GM19438 (cell line): ENCODE data around the gene PTPRN2.
"Not testable (repeated sequence)": the region's sequence is repeated elsewhere in the genome, so short reads cannot be mapped to it uniquely, and the experiment has no call there.

Experiments
- ATAC-seq: cut with Tn5 transposase; IDR thresholded peaks from one replicate; pipeline ENCODE4 v1.9.1; 2021; ENCODE audit warnings: low read depth; ENCODE audit not compliant: unreplicated experiment

The PTPRN2 gene

DNA sequence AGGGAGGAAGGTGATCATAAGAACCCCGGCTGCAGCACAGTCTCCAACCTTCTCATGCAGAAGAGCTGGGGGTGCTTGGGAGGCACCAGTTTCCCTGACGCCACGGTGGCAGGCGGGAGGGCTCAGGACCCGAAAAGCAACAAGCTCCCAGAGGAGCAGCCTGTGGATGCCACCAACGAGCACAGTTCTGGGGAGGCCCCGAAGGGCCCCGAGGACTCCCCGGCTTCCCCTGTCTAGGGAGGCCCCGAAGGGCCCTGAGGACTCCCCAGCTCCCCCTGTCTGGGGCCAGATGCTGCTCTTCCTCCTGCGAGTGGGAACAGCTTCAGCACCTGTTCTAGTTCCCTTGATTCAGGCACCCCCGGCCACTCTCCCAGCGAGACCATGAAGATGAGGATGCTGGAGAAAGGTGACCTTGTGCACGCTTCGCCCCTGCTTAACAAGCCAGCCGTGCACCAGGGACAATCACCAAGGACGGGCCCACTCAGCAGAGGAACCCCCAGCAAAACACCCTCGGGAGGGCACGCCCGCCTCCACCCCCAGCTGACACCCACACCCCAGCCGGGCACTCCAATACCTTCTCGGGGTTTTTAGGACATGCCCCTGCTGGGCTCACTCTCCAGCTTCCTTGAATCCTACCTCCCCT, 112.5 kb downstream of the PTPRN2 start:
- no peak for ATAC-seq

DNA sequence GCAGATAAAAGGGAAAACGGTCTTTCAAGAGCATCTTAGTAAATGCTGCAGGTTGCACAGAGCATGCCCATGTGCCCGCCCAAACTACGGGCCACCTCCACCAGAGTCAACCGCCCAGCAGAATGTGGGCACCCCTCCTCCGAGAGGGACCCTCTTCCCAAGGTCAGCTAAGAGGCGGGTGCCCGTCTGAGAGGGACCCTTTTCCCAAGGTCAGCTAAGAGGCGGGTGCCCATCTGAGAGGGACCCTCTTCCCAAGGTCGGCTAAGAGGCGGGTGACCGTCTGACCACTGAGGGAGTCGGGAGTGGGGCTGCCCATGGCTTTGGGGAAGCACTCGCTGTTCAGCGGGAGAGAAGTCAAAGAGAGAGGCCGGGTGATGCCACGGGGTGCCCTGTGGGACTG, 113.1 kb downstream of the PTPRN2 start:
- no peak for ATAC-seq

DNA sequence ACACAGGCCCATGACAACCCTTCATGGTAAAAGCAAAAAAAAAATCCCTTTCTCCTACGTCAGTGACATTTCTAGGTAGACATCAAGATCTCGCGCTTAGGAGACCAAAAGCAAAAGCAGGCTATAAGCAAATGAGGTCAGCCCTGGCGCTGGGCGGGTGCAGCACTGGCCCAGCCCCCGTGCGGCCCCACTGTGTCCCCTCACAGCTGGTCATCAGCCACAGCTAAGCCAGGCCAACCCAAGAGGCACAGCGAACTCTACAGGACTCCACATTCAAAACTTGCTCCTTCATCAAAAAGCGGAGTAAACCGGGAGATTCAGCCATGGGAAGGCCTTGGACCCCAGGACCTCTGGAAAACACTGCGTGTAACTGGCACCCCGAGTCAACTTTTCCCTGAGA, 113.7 kb downstream of the PTPRN2 start:
- ATAC-seq, result no peak

DNA sequence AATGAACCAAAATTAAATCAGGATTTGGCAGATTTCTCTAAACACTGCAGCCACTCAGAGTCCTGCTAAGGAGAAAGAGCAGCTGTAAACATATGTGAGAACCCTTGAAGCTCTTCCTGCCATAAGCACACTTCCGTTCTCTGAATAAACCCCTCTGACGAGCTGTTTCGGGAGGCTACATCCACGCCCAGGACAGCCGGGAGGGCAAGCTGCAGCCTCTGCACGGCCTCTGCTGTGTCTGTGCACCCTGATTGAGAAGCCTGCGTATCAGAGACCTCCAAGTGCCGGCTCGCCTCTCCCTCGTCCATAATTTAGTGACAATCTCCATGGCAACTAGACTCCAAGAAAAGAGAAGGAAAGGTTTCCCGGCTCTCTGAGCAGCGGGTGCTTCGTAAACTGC, 114.4 kb downstream of the PTPRN2 start:
- ATAC-seq, result no peak

DNA sequence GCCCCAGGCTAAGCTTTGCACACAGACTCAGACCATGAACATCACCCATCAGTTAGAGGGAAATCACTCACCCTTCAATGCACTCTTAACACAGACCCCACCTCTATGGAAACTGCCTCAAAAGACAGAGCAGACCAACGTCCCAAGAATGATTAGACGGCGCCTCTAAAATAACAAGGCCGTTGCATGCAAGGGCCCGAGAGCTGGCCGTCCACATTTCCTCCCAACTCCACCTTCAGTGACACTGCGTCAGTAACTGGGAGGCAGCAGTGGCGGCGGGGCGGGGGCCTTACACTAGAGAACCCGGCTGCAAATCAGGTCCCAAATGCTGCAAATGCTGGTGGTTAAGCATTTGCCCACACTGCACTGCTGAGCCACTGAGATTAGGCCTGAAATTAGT, 115.0 kb downstream of the PTPRN2 start:
- ATAC-seq, result no peak

DNA sequence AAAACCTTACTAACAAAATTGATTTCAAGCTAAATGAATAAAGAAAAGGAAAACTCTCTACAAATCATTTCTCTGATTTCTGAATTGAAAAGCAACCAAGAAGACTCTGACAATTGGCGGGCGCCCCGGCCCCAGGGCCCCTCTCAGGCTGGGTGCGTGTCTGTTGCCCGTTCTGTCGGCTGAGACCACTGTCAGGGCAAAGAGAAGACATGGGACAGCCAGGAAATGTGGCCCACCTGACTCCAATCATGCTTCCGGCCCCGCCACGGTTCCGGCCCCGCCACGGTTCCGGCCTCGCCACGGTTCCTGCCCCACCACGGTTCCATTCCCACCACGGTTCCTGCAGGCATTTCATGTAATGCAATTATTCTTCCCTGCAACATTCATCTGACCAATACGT, 115.9 kb downstream of the PTPRN2 start:
- no peak for ATAC-seq

DNA sequence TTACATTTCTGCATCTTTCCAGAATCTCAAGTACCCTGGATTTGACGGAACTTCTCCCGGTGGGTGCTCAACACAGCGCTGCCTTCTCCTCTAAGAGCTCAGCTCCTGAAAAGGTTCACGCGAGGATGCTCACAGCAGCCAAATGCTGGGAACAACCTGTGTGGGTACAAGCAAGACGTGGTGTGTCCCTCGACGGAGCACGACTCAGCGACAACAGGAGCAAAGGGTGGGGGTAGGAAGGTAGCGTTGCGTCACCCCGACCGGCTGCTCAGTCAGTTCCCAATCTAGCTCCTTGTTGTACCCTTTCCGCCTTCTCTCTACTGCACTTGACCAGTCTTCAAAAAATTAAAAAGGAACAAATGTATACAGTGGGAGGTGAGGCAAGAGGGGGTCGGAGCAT, 117.3 kb downstream of the PTPRN2 start:
- ATAC-seq, result no peak

DNA sequence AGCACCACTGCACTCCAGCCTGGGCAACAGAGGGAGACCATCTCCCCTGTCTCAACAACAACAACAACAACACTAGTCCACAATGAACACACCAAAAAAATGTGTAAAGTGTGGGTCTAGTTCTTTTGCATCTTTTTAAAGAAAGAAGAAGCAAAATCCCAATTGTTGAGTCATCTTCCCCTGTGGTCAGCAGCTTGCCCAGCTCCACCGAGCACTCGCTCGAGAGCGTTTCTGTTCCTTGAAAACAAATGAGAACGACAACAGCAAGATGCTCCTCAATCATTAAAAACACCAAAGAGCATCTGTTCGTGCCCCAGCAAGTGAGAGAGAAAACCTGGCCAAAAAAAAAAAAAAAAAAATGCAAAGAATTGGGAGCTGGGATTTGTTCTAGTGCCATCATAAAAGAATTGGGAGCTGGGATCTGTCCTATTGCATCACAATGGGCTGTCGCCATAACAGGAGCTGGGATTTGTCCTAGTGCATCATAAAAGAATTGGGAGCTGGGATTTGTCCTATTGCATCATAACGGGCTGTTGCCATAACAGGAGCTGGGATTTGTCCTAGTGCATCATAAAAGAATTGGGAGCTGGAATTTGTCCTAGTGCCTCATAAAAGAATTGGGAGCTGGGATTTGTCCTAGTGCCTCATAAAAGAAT, 118.1 kb downstream of the PTPRN2 start:
- no peak for ATAC-seq

DNA sequence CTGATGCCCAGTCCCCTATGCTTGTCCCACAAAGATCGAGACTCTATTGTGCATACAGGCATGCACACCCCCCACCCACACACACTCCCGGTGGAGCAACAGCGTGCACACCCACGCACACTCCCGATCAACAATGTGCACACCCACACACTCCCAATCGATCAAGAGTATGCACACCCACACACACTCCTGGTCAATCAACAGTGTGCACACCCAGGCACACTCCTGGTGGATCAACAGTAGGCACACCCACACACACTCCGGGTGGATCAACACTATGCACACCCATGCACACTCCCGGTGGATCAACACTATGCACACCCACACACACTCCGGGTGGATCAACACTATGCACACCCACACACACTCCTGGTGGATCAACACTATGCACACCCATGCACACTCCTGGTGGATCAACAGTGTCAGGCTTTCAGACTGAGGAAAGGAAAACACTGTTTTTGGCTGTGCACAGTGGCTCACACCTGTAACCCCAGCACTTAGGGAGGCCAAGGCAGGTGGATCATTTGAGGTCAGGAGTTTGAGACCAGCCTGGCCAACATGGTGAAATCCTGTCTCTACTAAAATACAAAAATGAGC, 118.8 kb downstream of the PTPRN2 start:
- ATAC-seq, result no peak

DNA sequence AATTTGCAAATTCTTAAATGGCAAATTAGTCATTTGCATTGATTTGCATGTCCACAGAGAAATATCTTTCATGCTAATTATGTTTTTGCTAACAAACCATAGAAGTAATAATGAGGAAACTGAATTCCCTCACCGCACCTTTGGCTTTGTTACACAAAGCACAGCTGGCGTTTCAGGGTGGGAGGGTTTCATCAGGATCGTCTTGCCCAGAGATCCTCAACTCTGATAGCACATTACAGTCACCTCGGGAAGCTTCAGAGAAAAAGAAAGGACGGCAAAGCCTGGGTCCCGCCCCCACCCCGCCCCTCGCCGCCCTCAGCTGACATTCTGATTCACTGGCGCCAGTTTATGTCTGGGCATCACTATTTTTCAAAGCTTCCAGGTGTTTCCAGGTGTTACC, 119.4 kb downstream of the PTPRN2 start:
- ATAC-seq, result no peak

DNA sequence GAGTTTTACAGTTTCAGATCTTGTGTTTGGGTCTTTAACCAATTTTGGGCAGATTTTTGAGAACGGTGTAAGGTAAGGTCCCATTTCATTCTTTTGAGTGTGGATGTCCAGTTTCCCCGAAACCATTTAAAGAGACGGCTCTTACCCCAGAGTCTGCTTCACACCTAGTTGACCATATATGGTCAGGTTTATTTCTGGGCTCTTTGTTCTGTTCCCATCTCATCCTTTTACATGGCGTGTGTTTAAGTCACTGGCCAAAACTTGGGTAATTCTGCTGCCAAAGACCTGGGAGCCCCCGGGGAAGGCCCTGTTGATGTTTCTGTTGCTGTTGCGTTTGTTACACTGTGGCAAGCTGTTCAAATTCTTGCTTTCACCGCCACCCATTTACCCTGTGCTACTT, 120.1 kb downstream of the PTPRN2 start:
- no peak for ATAC-seq

DNA sequence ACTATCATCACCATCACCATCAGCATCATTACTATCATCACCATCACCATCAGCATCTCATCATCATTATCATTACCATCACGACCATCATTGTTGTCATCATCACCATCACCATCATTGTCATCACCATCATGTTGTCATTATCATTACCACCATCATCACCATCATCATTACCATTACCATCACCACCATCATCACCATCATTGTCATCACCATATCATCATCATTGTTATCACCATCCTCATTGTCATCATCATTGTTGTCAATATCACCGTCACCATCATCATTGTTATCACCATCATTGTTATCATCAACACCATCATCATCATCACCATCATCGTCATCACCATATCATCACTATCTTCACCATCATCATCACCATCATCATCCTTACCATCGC, 124.3 kb downstream of the PTPRN2 start:
- no peak for ATAC-seq

DNA sequence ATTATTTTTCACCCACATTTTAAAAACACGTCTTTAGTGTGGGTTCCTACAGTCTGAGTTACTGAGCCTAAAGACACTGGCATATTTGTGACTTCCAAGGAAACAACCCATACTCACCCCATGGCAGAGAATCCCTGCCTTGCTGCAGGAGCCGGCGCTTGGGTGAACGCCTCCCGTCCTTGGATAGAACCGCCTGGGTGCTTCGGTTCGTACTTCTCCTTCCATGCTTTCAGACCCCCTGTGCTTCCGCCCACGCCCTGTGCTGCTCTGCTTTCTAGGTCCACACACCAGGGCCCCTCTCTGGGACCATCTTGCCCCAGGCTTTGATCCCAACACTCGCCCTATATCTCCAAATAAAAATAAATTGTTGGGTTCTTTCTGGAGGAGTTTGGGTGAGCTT, 125.8 kb downstream of the PTPRN2 start:
- no peak for ATAC-seq

DNA sequence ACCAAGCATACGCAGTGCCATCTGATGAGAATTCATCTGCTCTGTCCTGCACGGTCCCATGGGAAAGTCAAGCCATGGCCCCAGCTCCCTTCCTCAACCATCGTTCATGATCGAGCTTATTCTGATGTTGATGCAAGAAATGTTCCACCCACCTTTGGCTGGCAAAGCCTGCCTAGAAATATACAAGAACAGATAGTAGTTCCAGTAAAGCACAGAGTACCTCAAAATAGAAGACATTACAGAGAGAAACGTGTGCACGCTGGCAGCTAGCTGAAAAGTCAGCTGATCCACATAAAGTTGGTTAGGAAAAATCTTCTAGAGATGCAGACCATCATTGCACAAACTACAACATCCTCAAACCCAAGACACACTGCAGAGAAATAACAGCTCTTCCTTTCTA, 127.0 kb downstream of the PTPRN2 start:
- ATAC-seq, result no peak

DNA sequence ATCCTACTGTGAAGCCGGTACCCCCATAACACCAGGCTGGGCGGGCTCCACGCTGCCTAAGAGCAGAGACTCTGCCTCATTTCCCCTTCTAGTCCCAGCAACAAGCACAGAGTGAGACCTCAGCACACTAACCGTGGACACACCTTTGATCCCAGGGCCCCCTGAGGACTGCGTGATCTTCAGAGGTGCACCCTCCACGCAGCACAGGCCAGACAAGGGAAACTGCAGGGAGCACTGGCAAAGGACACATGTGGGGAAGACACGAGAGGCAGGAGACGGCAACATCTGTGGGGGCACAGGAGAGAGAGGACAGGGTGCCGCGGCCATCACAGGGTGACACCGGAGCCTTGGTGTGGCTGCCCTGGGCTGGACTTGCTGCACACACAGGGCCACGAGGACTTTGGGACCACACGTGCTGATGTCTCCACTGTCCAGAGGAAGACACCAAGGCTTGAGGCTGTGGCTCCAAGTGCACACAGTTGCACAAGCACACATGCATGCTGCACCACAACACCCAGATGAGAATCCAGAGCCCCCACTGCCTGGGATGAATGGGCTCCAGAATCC, 128.8 kb downstream of the PTPRN2 start:
- ATAC-seq, result no peak

DNA sequence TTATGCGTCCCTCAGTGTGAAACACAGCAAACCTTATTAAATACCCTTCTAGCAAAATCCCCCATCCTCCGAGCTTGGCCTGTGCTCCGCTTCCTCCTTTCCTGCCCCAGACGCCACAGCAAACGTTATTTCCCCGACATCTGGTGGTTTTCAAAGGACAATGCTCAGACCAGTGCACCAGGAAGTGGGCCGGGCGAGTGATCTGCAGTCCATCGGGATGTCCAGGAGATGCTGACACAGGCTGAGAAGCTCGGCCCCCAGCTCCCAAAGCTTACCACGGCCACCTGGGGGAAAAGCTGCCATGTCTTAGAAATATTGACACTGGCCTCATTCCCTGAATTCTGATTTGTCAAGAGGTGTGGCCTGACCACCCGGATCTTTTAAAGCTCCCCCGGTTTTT, 129.5 kb downstream of the PTPRN2 start:
- ATAC-seq, result no peak

DNA sequence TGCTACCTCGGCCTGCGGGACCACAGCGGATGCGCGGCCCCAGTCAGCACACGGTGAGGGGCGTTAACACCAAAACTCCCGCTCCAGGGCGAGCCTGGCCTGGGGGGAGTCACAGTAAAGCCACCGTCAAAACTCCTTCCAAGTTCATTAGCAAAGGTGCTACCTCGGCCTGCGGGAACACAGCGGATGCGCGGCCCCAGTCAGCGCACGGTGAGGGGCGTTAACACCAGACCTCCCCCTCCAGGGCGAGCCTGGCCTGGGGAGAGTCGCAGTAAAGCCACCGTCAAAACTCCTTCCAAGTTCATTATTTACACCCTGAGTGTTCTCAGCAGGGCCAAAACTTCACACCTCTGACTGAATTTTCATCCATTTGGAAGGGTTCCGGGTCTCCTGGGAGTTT, 130.0 kb downstream of the PTPRN2 start:
- ATAC-seq, result not testable (repeated sequence)

DNA sequence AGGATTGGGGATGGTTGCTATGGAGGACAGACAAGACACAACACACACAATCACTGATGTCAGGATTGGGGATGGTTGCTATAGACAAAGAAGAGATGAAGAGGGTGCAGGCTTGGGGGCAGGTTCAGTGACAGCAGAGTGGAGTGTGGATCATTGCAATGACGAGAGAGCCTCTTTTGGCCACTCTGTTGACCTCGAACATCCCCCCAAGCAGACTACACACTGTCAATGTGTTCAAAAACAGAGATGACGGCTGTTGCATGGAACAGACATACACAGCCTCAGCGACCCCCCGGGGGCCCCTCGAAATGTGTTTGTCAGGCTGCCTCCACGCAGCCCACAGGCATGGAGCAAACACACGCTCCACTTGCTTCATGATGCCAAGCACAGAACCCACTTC, 133.0 kb downstream of the PTPRN2 start:
- ATAC-seq, result no peak

DNA sequence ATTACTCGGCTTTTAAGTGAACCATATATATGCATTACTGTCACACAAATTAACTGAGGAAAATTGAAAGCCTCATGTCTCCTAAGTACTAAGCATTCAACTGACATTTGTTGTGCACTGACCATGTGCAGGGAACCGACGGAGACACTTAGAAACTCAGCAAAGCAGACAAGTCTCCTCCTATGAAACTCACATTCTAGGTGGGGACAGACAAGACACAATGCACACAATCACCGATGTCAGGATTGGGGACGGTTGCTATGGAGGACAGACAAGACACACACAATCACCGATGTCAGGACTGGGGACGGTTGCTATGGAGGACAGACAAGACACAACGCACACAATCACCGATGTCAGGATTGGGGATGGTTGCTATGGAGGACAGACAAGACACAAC, 134.0 kb downstream of the PTPRN2 start:
- no peak for ATAC-seq

DNA sequence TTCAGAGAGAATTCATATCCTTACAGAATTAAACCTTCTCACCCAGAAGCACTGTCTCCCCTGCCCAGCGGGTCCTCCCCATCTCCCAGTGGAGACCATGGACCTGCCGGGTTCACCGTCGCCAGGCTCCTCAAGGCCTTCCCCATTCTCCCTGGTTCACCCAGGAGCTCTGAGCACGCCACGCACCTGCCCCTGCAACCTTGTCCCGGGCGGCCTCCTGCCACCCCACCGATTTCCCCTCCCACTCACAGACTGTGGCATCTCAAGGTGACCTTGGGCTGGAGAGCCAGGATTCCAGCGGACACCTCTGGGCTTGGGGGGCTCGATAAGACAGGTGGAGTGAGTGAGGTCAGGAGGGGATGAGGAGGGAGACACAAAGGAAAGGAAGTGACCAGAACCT, 135.3 kb downstream of the PTPRN2 start:
- ATAC-seq, result no peak

DNA sequence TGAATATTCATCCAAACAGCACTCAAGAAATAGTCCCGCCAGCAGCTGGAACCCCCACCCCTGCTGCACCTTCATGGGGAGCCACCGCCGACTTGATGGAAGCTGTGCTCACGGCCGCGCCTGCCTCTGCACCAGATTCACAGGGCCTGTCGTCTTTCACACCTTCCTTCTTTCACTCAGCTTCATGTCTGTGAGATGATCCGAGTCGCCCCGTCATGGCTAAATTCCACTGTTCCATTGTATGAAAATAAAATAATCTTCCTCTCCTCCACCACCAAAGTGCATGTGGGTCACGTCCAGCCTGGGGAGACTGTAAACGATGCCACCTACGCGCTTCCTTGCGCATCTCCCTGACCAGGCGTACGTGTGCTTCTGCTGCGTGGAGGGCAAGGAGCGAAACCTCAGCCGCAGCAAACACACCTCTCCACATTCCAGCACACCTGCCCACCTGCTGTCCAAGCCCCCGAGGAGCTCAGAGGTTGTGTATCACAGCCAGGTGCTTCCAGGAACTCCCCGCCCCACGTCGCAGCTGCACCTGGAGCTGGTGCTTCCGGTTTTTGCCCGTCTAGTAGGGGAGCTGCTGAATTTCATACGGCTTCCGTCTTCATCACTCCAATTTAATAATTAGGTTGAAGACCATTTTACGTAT, 137.0 kb downstream of the PTPRN2 start:
- no peak for ATAC-seq

DNA sequence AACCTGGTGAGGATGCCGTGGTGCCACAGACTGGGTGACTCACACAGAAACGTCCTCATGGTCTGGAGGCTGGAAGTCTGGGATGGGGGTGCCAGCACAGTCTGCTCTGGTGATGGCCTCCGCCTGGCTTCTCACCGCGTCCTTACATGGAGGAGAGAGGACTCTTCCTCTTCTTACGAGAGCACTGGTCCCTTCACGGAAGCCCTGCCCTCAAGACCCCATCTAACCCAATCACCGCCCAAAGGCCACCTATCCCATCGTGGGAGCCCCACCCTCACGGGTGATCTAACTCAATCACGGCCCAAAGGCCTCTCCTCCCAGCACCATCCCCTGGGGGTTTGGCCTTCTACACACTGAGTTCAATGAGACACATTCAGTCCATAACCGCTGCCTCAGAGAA, 137.7 kb downstream of the PTPRN2 start:
- ATAC-seq, result no peak
